Esophagus muscularis mucosa (tissue), 3 donors: ENCODE data around the gene HMGN4.
"Not testable (repeated sequence)": the region's sequence is repeated elsewhere in the genome, so short reads cannot be mapped to it uniquely, and the experiment has no call there.

Source experiments
- POLR2A ChIP-seq: fragments of 450-650 bp; IDR thresholded peaks from one replicate; pipeline ENCODE4 v1.6.1; 2017; ENCODE audit warnings: antibody characterized with exemption, moderate library complexity, mild to moderate bottlenecking, low read depth
- TF ChIP-seq, protein P1 (sequence below), 3 experiments: fragments of 200-600 bp in 2 of 3; fragments of 450-650 bp in 1 of 3; sonication (generic) in 2 of 3; IDR thresholded peaks; one replicate each; pipeline ENCODE4 v1.5.1; 2017 to 2019; ENCODE audit warnings: antibody characterized with exemption in 3 of 3, mild to moderate bottlenecking in 2 of 3, moderate library complexity in 1 of 3

DNA sequence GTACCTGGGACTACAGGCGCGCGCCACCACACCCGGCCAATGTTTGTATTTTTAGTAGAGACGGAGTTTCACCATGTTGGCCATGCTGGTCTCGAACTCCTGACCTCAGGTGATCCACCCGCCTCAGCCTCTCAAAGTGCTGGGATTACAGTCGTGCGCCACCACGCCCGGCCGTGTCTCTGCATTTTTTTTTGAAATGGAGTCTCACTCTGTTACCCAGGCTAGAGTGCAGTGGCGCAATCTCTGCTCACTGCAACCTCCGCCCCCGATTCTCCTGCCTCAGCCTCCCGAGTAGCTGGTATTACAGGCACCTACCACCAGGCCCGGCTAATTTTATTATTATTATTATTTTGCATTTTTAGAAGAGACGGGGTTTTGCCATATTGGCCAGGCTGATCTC, 9.2 kb downstream of the HMGN4 start:
- TF ChIP-seq, protein P1, sequence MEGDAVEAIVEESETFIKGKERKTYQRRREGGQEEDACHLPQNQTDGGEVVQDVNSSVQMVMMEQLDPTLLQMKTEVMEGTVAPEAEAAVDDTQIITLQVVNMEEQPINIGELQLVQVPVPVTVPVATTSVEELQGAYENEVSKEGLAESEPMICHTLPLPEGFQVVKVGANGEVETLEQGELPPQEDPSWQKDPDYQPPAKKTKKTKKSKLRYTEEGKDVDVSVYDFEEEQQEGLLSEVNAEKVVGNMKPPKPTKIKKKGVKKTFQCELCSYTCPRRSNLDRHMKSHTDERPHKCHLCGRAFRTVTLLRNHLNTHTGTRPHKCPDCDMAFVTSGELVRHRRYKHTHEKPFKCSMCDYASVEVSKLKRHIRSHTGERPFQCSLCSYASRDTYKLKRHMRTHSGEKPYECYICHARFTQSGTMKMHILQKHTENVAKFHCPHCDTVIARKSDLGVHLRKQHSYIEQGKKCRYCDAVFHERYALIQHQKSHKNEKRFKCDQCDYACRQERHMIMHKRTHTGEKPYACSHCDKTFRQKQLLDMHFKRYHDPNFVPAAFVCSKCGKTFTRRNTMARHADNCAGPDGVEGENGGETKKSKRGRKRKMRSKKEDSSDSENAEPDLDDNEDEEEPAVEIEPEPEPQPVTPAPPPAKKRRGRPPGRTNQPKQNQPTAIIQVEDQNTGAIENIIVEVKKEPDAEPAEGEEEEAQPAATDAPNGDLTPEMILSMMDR (IDR thresholded peaks at IDR 0.05), result not testable (repeated sequence)
- TF ChIP-seq POLR2A, result not testable (repeated sequence)
